HG02852 (cell line): ENCODE data around the gene DDI1.
A peak's percentile ranks its signal among the peaks of the same experiment; 100 is the strongest.

ENCODE experiments used
- ATAC-seq: cut with Tn5 transposase; IDR thresholded peaks from one replicate; pipeline ENCODE4 v1.9.1; 2021; ENCODE audit warnings: mild to moderate bottlenecking, moderate library complexity; ENCODE audit not compliant: unreplicated experiment

Gene DDI1

DNA sequence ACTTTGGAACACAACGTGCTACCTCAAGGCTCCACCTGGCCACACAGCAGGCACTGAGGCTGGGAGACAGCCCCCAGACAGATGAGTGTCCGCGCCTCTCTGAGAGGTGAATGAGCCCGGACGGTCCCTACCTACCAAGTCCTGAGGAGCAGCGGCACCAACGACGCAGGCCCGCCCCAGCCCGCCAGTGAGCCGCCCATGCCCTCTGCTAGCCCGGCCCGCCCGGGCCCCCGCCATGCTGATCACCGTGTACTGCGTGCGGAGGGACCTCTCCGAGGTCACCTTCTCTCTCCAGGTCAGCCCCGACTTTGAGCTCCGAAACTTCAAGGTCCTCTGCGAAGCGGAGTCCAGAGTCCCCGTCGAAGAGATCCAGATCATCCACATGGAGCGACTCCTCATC lies at the start of gene DDI1:
DDI1 (plus strand) TSS at position 53 of the 400 bp plus-strand sequence; CDS start at position 236, 183 bp downstream.
- no peak for ATAC-seq

DNA sequence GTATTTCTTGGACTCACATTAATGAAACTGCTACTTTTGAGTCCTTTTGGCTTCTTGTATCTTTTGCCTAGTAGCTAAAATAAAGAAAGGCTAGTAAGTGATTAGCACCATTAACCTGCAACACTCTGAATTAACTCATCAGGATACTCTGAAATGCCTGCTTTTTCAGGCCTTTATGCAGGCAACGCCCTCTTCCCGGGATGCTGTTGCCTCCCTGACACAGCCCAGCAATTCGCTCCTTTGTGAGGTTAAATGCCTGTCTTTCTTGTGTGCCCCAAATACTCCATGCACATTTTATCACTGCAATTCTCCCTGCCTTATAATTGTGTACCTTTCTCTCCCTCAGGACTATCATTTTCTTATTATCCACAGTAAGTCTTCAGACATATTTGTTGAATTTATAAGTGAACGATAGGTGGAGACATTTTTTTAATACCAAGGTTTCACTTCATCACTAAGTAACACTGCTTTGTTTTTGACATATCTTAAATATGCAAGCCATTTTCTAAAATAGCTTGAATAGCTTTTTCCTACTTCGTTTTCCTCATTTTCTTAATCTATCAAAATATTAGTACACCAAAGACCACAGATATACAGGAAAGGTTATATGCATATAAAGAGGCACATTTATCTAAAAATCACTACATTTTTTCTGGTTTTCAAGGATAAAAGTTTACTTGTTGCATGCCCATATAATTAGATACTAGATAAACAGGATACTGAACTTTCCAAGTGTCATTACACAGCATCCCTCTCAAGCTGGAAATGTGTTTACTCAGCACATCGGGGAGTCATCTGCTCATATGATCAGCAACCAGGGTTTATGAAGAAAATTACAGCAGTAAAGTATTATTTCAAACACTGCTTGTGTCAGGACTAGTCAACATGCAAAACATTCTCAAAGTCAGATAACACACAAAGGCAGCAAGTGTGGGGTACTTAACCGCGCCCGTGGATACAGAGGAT lies 48.5 kb upstream of the DDI1 start:
- no peak for ATAC-seq

DNA sequence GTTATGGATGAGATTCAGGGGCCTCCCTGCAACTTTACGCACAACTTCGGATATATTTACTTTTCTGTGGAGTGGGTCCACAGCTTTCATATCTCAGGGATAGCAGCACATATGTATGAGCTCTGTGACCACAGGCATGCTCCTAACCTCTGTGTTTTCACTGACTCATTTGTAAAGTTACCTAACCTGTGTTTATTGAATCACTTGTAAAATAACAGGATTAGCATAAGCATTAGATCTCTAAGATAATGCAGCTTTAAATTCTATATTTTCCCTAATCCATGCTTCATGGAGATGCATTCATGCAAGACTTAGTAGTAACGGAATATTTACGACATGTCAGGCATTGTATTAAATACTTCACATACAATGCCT lies 47.9 kb upstream of the DDI1 start:
- no peak for ATAC-seq

DNA sequence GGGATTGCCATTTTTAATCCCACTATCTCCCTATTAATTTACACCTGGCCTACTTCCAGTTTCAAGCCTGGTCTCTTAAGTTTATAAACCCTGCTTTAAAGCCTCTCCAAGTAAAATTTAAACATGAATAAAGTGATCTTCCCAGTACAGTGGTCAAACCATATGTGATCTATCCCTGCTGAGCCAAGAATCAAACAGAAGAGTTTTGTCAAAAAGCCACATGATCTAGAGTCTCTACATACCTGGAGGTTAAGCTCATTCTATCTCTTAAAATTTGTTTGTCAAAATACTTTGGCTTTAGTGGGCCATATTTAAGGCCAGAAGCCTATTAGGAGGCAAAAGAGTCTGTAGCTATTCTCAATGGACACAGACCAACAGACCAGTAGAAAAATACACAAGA lies 42.9 kb upstream of the DDI1 start:
- no peak for ATAC-seq

DNA sequence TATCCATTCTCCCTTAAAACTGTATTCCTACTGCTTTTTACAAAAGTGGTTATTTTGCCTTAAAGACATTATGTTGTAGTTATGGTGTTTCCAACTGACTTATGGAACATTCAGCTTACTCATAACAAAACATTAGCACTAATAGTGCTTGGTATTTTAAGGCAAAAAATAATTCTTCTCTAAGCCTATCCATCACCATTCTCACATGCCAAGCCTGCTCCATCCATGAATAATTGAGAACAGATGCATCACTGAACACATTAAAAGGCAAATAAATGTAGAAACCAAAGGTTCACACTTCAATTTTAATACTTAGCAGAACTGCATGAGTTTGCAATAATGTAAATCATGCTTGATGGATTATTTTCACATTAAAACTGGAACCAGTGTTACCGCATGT lies 42.3 kb upstream of the DDI1 start:
- ATAC-seq, result no peak

DNA sequence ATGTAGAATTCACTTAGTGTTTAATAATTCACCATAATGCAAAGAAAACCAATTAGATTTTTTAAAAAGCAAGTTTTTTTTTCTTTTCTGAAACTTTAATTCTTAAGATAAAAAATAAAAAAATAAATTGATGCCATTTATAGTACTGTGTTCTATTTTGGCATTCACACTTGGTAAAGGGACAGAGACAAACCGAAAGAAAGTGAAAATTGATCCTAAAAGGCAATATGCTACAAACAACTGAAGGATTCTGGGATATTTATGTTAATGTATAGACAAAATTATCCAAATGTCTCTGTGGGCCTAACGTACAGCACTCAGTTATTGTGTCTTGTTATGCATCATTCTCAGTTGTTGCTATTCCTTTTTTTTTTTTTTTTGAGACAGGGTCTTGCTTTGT lies 41.9 kb upstream of the DDI1 start:
- no peak for ATAC-seq

DNA sequence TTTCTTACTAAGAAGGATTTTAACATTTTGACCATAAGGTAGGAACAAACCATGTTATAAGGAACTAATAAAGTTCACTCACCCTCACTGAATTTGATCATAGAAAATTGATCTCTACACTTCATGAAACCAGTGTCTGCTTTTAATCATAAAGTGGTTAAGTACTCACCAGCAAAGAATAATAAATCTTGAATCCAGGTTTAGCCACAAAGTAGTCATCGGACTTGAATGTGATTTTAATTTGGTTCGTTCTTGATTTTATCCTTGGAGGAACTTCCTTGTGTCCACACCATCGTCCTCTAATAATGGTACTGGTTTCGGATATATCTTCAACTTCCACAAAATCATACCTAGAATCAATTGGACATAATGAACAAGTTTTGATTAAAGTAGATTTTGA lies 40.5 kb upstream of the DDI1 start:
- no peak for ATAC-seq

DNA sequence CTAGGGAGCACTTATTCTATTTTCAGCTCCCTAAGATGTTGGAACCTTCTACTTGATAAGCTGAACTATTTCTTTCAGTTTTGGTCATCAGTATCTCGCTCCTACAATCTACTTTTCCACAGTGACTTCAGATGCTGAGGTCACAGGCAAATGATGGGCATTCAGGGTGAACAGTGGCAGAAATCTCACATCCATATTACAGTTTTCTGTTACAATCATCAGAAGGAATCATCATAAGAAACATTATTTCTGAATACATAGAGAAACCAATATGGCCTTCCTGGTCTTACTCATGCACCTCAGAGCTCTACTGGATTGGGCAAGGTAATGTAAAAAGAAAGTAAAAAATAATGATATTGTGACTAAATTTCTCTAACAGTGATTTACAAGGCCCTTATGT lies 39.4 kb upstream of the DDI1 start:
- peak; percentile 81 for ATAC-seq

DNA sequence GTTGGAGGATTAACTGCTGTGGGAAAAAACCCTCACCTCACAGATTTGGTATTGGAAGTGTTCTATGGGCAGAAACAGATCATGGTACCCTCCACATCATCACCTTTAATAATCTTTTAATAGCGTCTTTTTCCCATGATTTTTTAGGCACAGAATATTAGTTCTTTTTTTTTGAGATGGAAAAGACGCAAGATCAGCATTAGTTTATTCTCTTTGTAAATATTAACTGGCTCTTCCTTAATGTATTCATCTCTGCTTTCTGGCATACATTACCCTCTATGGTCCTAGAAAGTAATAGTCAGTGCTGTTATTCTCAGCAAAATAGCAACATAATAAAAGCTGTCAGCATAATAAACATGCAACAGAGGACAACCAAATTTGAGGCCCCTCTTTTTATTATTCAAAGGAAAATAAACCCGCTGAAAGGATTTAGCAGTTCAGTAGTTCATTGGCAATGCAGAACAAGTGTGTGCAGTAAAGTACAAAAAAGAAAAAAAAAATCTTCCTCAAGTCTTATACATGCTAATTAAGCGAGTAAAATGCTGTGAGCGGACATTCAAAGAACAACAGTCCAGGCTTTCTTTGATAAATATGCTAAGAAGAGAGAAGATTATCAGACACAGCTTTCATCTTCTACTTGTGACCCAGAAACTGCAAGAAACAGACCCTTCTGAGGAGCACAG lies 37.5 kb upstream of the DDI1 start:
- ATAC-seq, result no peak

DNA sequence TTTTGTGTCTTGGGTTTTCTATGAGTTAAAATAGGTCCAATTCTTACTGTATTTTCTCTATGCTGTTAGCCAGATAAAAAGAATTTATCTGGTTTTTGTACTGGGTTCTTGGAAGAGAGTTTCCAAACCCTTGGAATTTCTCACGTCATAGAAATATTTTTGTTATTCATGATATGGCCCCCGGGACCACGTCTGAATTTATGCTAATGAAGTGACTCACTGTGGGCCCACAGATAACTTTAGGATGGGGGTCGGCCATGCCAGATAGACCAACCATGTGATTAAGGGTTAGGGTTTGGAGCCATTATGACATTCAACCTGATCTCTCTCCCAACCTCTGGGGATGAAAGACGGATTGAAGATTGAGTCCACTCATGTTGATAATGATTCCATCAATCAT lies 35.6 kb upstream of the DDI1 start:
- no peak for ATAC-seq

DNA sequence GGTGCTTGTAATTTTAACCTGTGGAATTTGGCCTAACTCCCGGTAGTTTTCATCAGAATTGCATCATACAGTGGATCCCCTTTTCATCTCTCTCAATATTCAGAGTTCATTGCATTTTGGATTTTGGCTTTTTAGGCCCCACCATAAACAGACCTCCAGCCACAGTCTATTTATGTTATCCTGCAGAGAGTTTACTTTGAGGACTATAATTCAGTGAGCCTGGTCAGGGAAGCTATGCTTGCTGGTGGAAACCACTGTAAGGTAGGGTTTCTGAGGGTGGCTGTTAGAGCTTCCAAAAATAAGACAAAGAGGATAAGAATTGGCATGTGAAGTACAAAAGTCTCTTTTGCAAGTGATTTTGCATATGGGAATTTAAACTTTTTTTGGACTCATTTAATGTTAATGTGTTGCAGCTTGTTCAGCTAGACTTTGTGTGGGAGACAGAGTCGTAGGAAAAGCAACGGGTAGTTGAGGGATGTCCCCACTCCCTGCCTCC lies 34.8 kb upstream of the DDI1 start:
- no peak for ATAC-seq

DNA sequence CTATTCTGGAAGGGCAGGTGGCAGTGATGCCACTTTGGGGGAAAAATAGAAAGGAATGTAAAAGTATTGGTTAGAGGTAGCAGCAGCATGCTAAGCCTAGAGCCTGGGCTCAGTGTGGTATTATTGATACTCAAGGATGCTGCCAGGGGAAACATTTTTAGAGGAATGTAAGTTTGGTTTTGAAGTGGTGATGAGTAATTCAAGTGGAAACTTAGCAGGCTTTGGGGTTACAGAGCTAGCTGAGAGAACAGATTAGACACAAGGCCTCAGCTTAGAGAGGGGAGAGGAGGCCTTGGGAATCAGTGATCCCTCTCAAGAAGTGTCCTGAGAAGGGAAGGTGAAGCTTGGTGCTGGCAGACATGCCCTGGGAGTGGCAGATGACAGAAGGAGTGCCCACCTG lies 32.9 kb upstream of the DDI1 start:
- ATAC-seq, result no peak

DNA sequence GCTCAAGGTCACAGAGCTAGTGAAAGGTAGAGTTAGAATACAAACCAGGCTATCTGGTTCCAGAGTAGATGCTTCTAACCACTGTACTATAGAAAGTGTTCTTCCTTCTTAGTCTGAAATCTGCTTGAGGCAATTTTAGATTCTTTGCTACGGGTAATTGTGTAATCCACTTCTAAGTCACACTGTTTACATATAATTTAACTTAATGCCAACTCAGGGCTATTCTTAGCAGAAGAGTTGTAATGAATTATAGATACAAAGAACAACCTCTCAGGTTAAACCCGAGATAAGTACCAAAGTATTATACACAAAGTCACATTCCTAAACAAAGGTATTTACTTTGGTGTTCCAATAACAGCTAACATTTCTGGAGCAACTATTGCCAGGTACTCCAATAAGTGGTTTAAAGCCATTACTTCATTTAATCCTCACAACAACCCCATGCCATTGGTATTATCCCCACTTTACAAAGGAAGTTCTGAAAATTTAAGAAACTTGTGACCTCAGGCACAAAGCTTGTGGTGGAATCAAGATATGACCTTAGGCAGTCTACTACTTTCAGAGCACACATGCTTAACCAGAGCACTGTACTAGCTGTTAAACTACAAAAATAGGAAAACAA lies 31.1 kb upstream of the DDI1 start:
- ATAC-seq, result no peak

DNA sequence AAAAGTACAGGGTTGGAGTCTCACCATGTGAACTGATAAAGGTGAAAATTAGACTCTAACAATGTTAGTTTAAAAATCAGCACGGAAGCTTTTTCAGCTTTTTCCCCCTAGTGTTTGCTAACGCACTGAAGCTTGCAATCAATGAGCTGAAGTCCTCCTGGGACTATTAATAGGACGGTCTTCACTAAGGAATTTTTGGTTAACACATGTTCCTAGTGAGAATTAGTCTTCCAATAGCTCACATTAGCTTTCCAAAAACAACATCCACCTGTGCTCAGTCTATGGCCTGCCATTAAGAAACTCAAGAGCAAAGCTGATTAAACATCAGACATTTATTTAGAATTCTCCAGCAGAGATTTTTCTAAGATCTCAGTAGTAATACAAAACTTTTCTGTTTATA lies 26.7 kb upstream of the DDI1 start:
- no peak for ATAC-seq

DNA sequence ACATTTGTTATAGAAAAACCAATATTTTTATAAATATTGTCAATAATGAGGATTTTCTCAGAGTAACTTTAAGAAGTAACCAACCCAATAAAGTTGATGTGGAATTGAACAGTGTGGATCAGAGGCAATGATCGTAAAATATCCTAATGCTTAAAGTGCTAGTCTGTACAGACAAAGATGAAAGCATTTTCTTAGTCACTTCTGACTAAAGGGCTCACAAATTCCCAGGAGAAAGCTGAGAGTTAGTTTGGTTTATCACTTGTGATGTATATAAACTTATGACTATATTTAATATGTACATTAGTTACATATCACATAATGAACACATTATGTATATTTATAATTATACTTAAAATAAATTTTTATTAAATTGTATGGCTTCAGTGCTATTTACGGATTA lies 25.4 kb upstream of the DDI1 start:
- ATAC-seq, result no peak

DNA sequence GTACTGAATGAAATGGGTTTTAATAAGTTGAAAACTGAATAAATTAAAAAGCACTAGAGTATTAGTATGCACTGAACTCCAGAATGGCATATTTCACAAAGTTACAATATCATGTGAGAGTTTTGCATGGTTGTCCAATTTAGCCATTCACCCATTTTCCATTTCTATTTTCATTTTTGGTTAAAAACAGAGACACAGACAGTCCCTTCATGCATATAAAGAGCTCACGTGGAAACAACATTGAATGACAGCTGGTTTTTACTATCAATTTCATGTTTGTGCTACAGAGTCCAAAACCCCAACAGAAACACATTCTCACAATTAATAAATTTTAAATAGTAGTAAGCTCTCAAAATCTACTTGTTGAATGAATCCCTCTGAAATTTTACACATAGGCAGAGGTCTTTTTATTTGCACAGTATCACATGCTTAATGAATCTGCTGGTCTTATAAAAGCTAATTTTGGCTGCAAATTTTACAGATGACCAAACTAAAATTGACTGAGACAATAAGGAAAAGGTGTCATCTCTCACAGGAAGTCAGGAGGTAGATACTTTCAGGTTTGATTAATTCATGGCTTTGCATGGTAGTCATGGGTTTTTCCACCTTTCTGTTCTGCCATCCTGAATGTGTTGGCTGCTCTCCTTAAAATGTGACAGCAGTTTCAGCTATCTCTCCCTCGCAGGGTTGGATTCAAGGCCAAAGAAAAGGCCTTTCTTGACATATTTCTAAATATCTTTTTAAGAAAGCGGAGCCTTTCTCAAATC lies 20.6 kb upstream of the DDI1 start:
- ATAC-seq, result peak; percentile 91

DNA sequence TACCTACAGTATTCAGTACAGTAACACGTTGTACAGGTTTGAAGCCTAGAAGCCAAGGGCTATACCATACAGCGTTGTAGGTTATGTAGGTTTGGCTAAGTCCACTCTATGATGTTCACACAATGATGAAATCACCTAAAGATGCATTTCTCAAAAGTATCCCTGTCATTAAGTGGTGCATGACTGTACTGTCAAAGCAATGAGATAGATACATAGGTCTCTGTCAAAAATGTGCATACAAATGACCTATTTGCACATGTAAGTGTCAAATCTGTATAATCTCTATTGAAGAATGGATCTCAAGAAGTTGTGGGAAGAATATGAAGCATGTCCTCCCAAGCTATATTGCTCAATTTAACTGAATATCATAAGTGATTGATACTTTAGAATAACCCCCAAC lies 11.9 kb upstream of the DDI1 start:
- ATAC-seq, result no peak

DNA sequence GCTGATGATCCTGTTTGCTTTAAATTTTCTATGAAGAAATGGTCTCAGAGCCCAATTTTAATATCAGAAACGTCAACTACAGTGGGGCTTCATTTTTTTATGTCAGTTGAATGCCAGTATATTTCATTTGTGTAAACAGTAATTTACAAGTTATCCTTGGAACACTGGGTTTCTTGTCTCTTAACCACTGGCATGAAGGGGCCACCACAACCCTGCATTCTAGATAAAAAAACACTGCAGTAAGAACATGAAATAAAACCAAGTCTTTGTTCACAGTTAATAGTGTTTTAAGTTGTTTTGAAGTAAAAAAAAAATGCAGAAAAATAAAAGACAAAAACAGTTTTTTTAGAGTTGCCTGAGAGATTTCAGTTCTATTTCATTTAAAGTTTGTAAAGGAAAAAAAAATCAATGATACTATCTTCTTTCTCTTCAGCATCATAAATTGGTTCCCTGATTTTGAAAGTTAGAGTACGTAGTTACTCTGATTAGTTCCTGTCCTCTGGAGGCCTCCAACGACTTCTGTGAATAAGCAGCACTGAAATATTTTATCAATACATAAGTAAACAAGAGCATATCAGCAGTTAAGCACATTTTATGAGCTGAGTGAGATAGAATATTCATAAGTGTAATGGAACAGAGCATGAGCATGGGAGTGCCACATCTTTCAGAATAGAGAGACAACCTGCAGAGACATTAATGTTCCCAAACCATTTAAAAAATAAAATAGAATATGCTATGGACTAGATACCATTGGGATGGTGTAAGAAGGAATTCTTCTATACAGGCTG lies 7.8 kb upstream of the DDI1 start:
- no peak for ATAC-seq

DNA sequence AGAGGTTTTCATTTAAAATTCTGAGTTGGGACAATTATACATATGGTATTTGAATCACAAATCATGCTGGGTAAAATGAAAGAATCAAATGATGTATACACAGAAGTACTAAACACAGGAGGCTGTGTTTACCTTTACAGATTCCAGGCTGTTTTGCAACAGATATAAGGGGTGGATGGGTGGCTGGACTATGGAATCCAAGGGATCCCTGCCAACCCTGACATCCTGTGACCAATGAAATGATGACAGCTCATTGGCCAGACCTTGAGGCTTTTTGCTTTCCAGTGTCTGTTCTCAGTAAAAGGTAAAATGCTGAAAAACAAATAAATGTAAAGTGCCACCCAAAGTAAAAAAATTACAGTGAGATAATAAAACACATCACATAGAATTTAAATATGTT lies 3.3 kb upstream of the DDI1 start:
- no peak for ATAC-seq

DNA sequence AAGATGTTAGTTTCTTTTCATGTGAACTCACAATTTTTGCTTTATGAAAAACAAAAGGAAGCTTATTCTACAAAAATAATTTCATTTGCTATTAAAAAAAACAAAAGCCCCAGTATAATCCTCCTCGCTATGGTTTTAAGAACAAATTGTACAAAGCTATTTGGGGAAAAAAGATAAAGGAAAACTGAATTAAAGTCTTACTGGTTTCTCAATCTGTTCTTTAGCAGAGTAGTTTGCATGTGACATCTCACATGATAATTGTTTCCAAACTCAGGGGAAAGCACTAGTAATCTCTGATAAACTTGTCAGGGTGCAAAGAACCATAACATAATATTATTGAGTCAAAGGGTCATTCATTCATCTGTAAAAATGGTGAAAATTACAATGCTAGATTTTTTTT lies 2.9 kb upstream of the DDI1 start:
- no peak for ATAC-seq
